Measurements from ENCODE around the gene CDH23. TPM values are rescaled to one million over a fixed set of nuclear protein-coding genes. Genes with fewer than 3 reads are reported as not detected.

CDH23 gene
- total RNA-seq, 2 experiments from 2014 or later: 0.16 to 0.61 TPM

DNA sequence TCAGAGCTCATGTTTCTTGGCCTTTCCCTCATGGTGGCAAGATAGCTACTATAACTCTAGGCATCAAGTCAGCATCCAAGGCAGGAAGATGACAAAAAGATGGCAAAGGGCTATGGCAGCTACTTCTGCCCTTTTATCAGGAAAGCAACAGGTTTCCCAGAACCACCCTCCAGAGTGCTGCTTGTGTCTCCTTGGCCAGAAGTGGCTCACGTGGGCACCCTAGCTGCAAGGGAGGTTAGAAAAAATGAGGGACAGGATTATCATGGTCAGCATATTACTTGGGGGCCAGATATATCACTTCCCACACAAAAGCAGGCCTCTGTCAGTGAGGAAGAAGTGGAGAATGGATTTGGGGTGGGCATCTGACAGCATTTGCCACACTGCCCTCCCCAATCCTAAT is 347.1 kb downstream of the CDH23 start:
- no peak for DNase-seq
- Mint-ChIP-seq H3K4me3 (no peak overlapping the region), H3K4me1 (peaks cover 86% of the 10 kb centered on the region), H3K9me3 (ENCODE audit: low read depth) (no peaks in the 10 kb centered on the region), H3K36me3 (peaks cover 3% of the 10 kb centered on the region), H3K27me3 (no peaks in the 10 kb centered on the region), H3K27ac (no peak overlapping the region)
- CTCF ChIA-PET: interaction anchor here (1.9 to 5.0 kb wide), 5 partner anchors 12 to 47 kb away, joined by 10 to 40 read pairs (median 35); partner anchors contain the start of gene VSIR
- no peak for ATAC-seq

- H3K4me3 Mint-ChIP-seq: no peak overlapping the region
- no peak for ATAC-seq
- H3K27ac Mint-ChIP-seq: no peak overlapping the region
- H3K36me3 Mint-ChIP-seq: peaks cover 5% of the 10 kb centered on the region
- no peaks in the 10 kb centered on the region for H3K9me3 Mint-ChIP-seq (ENCODE audit: low read depth)
- CTCF ChIA-PET: interaction anchor here (1.2 to 5.3 kb wide), 5 partner anchors 10 to 36 kb away, joined by 4 to 27 read pairs (median 4); no protein-coding TSS in a partner anchor
- DNase-seq: no peak
- H3K4me1 Mint-ChIP-seq: peaks cover 97% of the 10 kb centered on the region
- no peaks in the 10 kb centered on the region for H3K27me3 Mint-ChIP-seq
Measured at GRCh38 chr10:71744897-71745663, 348.4 kb downstream of the CDH23 start.

GRCh38 chr10:71745664-71746250 is 349.0 kb downstream of the CDH23 start:
- Mint-ChIP-seq H3K4me3 (no peak overlapping the region), H3K27me3 (no peaks in the 10 kb centered on the region), H3K36me3 (peaks cover 11% of the 10 kb centered on the region), H3K27ac (peak overlapping the region; percentile 97), H3K4me1 (peaks cover 97% of the 10 kb centered on the region), H3K9me3 (ENCODE audit: low read depth) (no peaks in the 10 kb centered on the region)
- CTCF ChIA-PET: interaction anchor here (0.9 to 5.3 kb wide), 8 partner anchors 10 to 48 kb away, joined by 3 to 40 read pairs (median 4); no protein-coding TSS in a partner anchor
- DNase-seq (no peak), ATAC-seq (no peak)

- CTCF ChIA-PET: interaction anchor here (0.7 to 5.3 kb wide), 15 partner anchors 10 to 49 kb away, joined by 3 to 40 read pairs (median 4); no protein-coding TSS in a partner anchor
- no peaks in the 10 kb centered on the region for H3K9me3 Mint-ChIP-seq (ENCODE audit: low read depth)
- DNase-seq (no peak), ATAC-seq (no peak)
- peaks cover 15% of the 10 kb centered on the region for H3K36me3 Mint-ChIP-seq
- H3K27me3 Mint-ChIP-seq: no peaks in the 10 kb centered on the region
- no peak overlapping the region for H3K4me3 Mint-ChIP-seq
- H3K27ac Mint-ChIP-seq: peak overlapping the region; percentile 97
- peaks cover 94% of the 10 kb centered on the region for H3K4me1 Mint-ChIP-seq
Measured at GRCh38 chr10:71746344-71747037, 349.8 kb downstream of the CDH23 start.

GRCh38 chr10:71747039-71747531 is 350.4 kb downstream of the CDH23 start:
- CTCF ChIA-PET: interaction anchor here (0.7 to 5.3 kb wide), 11 partner anchors 10 to 50 kb away, joined by 3 to 40 read pairs (median 4); no protein-coding TSS in a partner anchor
- no peak for ATAC-seq
- no peaks in the 10 kb centered on the region for H3K9me3 Mint-ChIP-seq (ENCODE audit: low read depth)
- no peaks in the 10 kb centered on the region for H3K27me3 Mint-ChIP-seq
- H3K36me3 Mint-ChIP-seq: peaks cover 15% of the 10 kb centered on the region
- H3K4me3 Mint-ChIP-seq: no peak overlapping the region
- H3K4me1 Mint-ChIP-seq: peaks cover 94% of the 10 kb centered on the region
- DNase-seq: no peak
- H3K27ac Mint-ChIP-seq: peak overlapping the region; percentile 97

- Mint-ChIP-seq H3K4me1 (peaks cover 94% of the 10 kb centered on the region), H3K4me3 (no peak overlapping the region), H3K36me3 (peaks cover 15% of the 10 kb centered on the region), H3K27ac (peak overlapping the region; percentile 97), H3K27me3 (no peaks in the 10 kb centered on the region), H3K9me3 (ENCODE audit: low read depth) (no peaks in the 10 kb centered on the region)
- DNase-seq: no peak
- CTCF ChIA-PET: interaction anchor here (1.0 to 5.3 kb wide), 16 partner anchors 7 to 51 kb away, joined by 3 to 40 read pairs (median 8); partner anchors contain the start of gene VSIR
- peak; percentile 3 for ATAC-seq
Measured at GRCh38 chr10:71747551-71748523, 351.1 kb downstream of the CDH23 start.

- DNase-seq: peak; percentile 95
- H3K27ac Mint-ChIP-seq: peak overlapping the region; percentile 97
- H3K9me3 Mint-ChIP-seq (ENCODE audit: low read depth): no peaks in the 10 kb centered on the region
- H3K36me3 Mint-ChIP-seq: peaks cover 15% of the 10 kb centered on the region
- no peaks in the 10 kb centered on the region for H3K27me3 Mint-ChIP-seq
- H3K4me1 Mint-ChIP-seq: peaks cover 94% of the 10 kb centered on the region
- CTCF ChIA-PET: interaction anchor here (1.1 to 5.3 kb wide), 15 partner anchors 8 to 73 kb away, joined by 3 to 40 read pairs (median 9); partner anchors contain the start of gene VSIR
- ATAC-seq: peak; percentile 85
- peak overlapping the region; percentile 56 for H3K4me3 Mint-ChIP-seq
Measured at GRCh38 chr10:71748671-71749191, 352.0 kb downstream of the CDH23 start.

GRCh38 chr10:71749396-71749795 is 352.7 kb downstream of the CDH23 start:
- H3K4me1 Mint-ChIP-seq: peaks cover 94% of the 10 kb centered on the region
- peak overlapping the region; percentile 97 for H3K27ac Mint-ChIP-seq
- no peaks in the 10 kb centered on the region for H3K27me3 Mint-ChIP-seq
- CTCF ChIA-PET: interaction anchor here (1.1 to 5.3 kb wide), 14 partner anchors 7 to 73 kb away, joined by 3 to 40 read pairs (median 11); partner anchors contain the start of gene VSIR
- H3K4me3 Mint-ChIP-seq: no peak overlapping the region
- DNase-seq: no peak
- H3K36me3 Mint-ChIP-seq: peaks cover 15% of the 10 kb centered on the region
- ATAC-seq: no peak
- no peaks in the 10 kb centered on the region for H3K9me3 Mint-ChIP-seq (ENCODE audit: low read depth)

- Mint-ChIP-seq H3K27ac (peak overlapping the region; percentile 97), H3K4me1 (peaks cover 90% of the 10 kb centered on the region), H3K36me3 (peaks cover 17% of the 10 kb centered on the region), H3K27me3 (no peaks in the 10 kb centered on the region), H3K4me3 (no peak overlapping the region), H3K9me3 (ENCODE audit: low read depth) (no peaks in the 10 kb centered on the region)
- CTCF ChIA-PET: interaction anchor here (1.0 to 5.3 kb wide), 5 partner anchors 13 to 37 kb away, joined by 3 to 27 read pairs (median 9); partner anchors contain the start of gene VSIR
- DNase-seq (no peak), ATAC-seq (no peak)
Measured at GRCh38 chr10:71750124-71750841, 353.6 kb downstream of the CDH23 start.

GRCh38 chr10:71750986-71751385 is 354.3 kb downstream of the CDH23 start:
- Mint-ChIP-seq H3K9me3 (ENCODE audit: low read depth) (no peaks in the 10 kb centered on the region), H3K27ac (peak overlapping the region; percentile 97), H3K36me3 (peaks cover 17% of the 10 kb centered on the region), H3K27me3 (no peaks in the 10 kb centered on the region), H3K4me3 (no peak overlapping the region), H3K4me1 (peaks cover 84% of the 10 kb centered on the region)
- no peak for ATAC-seq
- no peak for DNase-seq
- CTCF ChIA-PET: interaction anchor here (1.0 to 1.3 kb wide), 2 partner anchors 18 to 22 kb away, joined by 3 to 6 read pairs; partner anchors contain the start of gene VSIR

GRCh38 chr10:71751515-71752224 is 354.9 kb downstream of the CDH23 start:
- CTCF ChIA-PET: interaction anchor here (0.7 to 2.5 kb wide), 16 partner anchors 9 to 54 kb away, joined by 3 to 18 read pairs (median 5); partner anchors contain the start of gene VSIR
- no peaks in the 10 kb centered on the region for H3K27me3 Mint-ChIP-seq
- peaks cover 84% of the 10 kb centered on the region for H3K4me1 Mint-ChIP-seq
- ATAC-seq (no peak), DNase-seq (no peak)
- no peaks in the 10 kb centered on the region for H3K9me3 Mint-ChIP-seq (ENCODE audit: low read depth)
- peaks cover 17% of the 10 kb centered on the region for H3K36me3 Mint-ChIP-seq
- peak overlapping the region; percentile 92 for H3K27ac Mint-ChIP-seq
- no peak overlapping the region for H3K4me3 Mint-ChIP-seq
